MM.1S (cell line): ENCODE measurements around the gene PRKCE.

Experiments
- DNase-seq: peaks from one replicate; pipeline ENCODE4 v3.0.0-alpha.2; 2015
- H2AFZ ChIP-seq: fragments of 300-600 bp; sonication (generic); 2 replicates; pipeline ENCODE4 v1.6.0; 2016; ENCODE audit warnings: antibody characterized with exemption, low read length
- H3F3A ChIP-seq: fragments of 300-600 bp; sonication (generic); 2 replicates; pipeline ENCODE4 v1.6.1; 2016; ENCODE audit warnings: mild to moderate bottlenecking, antibody characterized with exemption, low read length, moderate library complexity, mixed read lengths; ENCODE audit not compliant: insufficient read depth
- H3K27ac ChIP-seq: fragments of 300-600 bp; sonication (generic); 2 replicates; pipeline ENCODE4 v1.5.1; 2016; ENCODE audit warnings: mild to moderate bottlenecking, low read length
- H3K27me3 ChIP-seq: fragments of 300-600 bp; sonication (generic); replicated peaks from 2 replicates; pipeline ENCODE4 v1.6.0; 2016; ENCODE audit warnings: low read length; ENCODE audit not compliant: insufficient read depth
- H3K36me3 ChIP-seq: fragments of 300-600 bp; sonication (generic); replicated peaks from 2 replicates; pipeline ENCODE4 v1.6.1; 2016; ENCODE audit warnings: mild to moderate bottlenecking, low read length, mixed read lengths; ENCODE audit not compliant: insufficient read depth
- H3K4me1 ChIP-seq: fragments of 300-600 bp; sonication (generic); 2 replicates; pipeline ENCODE4 v1.6.1; 2016; ENCODE audit warnings: low read length, mixed read lengths
- H3K4me2 ChIP-seq: fragments of 300-600 bp; sonication (generic); 2 replicates; pipeline ENCODE4 v1.6.0; 2016; ENCODE audit warnings: low read depth, low read length
- H3K4me3 ChIP-seq: fragments of 300-600 bp; sonication (generic); 2 replicates; pipeline ENCODE4 v1.5.1; 2016; ENCODE audit warnings: low read length, mixed read lengths
- H3K79me2 ChIP-seq: fragments of 300-600 bp; sonication (generic); 2 replicates; pipeline ENCODE4 v1.6.1; 2016; ENCODE audit warnings: mixed run types, low read length, mixed read lengths
- H3K9ac ChIP-seq: fragments of 300-600 bp; sonication (generic); 2 replicates; pipeline ENCODE4 v1.6.1; 2016; ENCODE audit warnings: low read length, mixed read lengths
- H3K9me2 ChIP-seq: fragments of 300-600 bp; sonication (generic); replicated peaks from 2 replicates; pipeline ENCODE4 v1.6.1; 2016; ENCODE audit warnings: mild to moderate bottlenecking, low read length, mixed read lengths; ENCODE audit not compliant: insufficient read depth
- H3K9me3 ChIP-seq: fragments of 300-600 bp; sonication (generic); replicated peaks from 2 replicates; pipeline ENCODE4 v1.6.1; 2016; ENCODE audit warnings: mild to moderate bottlenecking, low read length, mixed read lengths; ENCODE audit not compliant: insufficient read depth
- H4K20me1 ChIP-seq: fragments of 300-600 bp; sonication (generic); 2 replicates; pipeline ENCODE4 v1.6.1; 2016; ENCODE audit warnings: mild to moderate bottlenecking, low read length, moderate library complexity, mixed read lengths; ENCODE audit not compliant: insufficient read depth
- CTCF ChIP-seq: fragments of 300-600 bp; sonication (generic); IDR thresholded peaks from 2 replicates; pipeline ENCODE4 v1.5.1; 2016; ENCODE audit warnings: antibody characterized with exemption, low read length, mixed read lengths
- EZH2 ChIP-seq: fragments of 300-600 bp; sonication (generic); optimal IDR thresholded peaks from 2 replicates; pipeline ENCODE3; 2017; ENCODE audit warnings: low read depth, mild to moderate bottlenecking, antibody characterized with exemption, low read length, mixed read lengths
- EZH2phosphoT487 ChIP-seq: fragments of 300-600 bp; sonication (generic); IDR thresholded peaks from 2 replicates; pipeline ENCODE4 v1.6.1; 2018; ENCODE audit warnings: antibody characterized with exemption, low read length

Gene PRKCE

DNA sequence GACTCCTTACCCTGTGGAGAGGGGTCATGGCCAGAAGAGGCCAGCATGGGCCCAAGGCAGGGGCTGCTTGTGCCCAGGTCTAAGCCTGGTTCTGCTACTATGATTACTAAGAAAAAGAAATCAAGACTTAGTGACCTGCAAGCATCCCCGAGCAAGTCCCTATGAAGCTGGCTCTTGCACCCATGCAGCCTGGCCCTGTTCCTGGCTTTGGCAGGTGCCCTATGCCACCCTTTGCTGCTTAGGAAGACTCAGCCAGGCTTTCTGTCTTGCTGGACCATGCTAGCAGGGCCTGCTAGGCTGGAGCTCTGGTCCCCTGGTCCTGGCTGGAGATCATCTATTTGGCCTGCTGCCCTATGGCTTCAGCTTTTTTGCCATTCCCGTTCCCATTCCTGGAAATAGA, 336.4 kb downstream of the PRKCE start:
- Histone ChIP-seq H3K4me3 (no peak overlapping the region), H3K4me2 (no peak overlapping the region), H3K9me3 (no peaks in the 10 kb centered on the region), H3K79me2 (no peaks in the 10 kb centered on the region), H2AFZ (no peak overlapping the region), H3K36me3 (no peaks in the 10 kb centered on the region), H3K4me1 (no peaks in the 10 kb centered on the region), H3K27ac (no peak overlapping the region), H3K9ac (no peak overlapping the region), H4K20me1 (no peaks in the 10 kb centered on the region), H3K27me3 (no peaks in the 10 kb centered on the region), H3F3A (no peaks in the 10 kb centered on the region), H3K9me2 (no peaks in the 10 kb centered on the region)
- TF ChIP-seq EZH2phosphoT487 (no peak), EZH2 (no peak), CTCF (no peak)
- DNase-seq, result no peak

DNA sequence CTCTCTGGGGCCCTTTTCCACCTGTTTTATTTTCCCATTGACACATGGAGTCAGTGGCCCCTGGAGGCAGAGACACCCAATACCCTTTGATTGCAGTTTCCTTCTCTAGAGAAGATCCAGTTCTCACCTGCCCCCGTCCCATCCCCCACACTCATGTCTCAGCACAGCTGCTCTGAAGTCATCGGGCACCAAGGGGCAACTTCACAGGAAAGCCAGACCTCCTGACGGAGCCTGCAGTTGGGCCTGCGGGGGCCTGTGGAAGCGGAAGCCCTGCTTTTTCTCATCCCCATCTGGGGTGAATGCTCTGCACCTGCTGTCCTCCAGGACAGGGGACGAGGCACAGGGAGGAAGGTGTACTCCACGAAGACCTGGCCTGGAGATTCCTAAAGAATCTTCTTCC, 337.4 kb downstream of the PRKCE start:
- no peak overlapping the region for H3K9ac ChIP-seq
- H3K4me3 ChIP-seq, result no peak overlapping the region
- no peaks in the 10 kb centered on the region for H4K20me1 ChIP-seq
- no peaks in the 10 kb centered on the region for H3K9me3 ChIP-seq
- H3K79me2 ChIP-seq, result no peaks in the 10 kb centered on the region
- TF ChIP-seq CTCF (no peak), EZH2 (no peak), EZH2phosphoT487 (no peak)
- H3K9me2 ChIP-seq, result no peaks in the 10 kb centered on the region
- H3F3A ChIP-seq, result no peaks in the 10 kb centered on the region
- H3K27me3 ChIP-seq, result no peaks in the 10 kb centered on the region
- no peak for DNase-seq
- no peaks in the 10 kb centered on the region for H3K4me1 ChIP-seq
- H2AFZ ChIP-seq, result no peak overlapping the region
- no peaks in the 10 kb centered on the region for H3K36me3 ChIP-seq
- H3K4me2 ChIP-seq, result no peak overlapping the region
- no peak overlapping the region for H3K27ac ChIP-seq

DNA sequence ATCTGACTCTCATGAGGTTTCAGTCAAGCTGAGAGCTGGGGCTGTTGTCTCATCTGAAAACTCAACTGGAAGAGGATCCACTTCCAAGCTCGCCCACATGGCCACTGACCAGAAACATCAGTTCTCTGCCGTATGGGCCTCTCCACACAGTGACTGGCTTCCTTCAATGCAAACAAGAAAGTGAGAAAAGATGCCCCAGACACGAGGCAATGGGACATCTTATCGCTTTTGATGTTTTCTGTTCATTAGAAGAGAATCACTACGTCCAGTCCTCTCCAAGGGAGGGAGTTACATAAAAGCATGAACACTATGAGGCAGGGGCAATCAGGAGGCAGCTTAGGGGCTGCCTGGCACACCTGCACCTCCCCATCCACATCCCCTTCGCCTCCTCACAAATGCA, 338.7 kb downstream of the PRKCE start:
- Histone ChIP-seq H3K9me2 (no peaks in the 10 kb centered on the region), H3K36me3 (no peaks in the 10 kb centered on the region), H3K27ac (no peak overlapping the region), H3K4me1 (no peaks in the 10 kb centered on the region), H3K9ac (no peak overlapping the region), H3K4me2 (no peak overlapping the region), H3K9me3 (no peaks in the 10 kb centered on the region), H4K20me1 (no peaks in the 10 kb centered on the region), H3K27me3 (no peaks in the 10 kb centered on the region), H3F3A (no peaks in the 10 kb centered on the region), H3K79me2 (no peaks in the 10 kb centered on the region), H2AFZ (no peak overlapping the region), H3K4me3 (no peak overlapping the region)
- TF ChIP-seq EZH2phosphoT487 (no peak), CTCF (no peak), EZH2 (no peak)
- DNase-seq, result no peak
